B cell (primary cell): ENCODE results near the gene RNF141. TPM values are rescaled to one million over a fixed set of nuclear protein-coding genes. Genes with fewer than 3 reads are reported as not detected.
A peak's percentile ranks its signal among the peaks of the same experiment; 100 is the strongest.

ENCODE experiments used
- ATAC-seq: fragments of 200-7000 bp; cut with Tn5 transposase; one replicate; pipeline ENCODE4 v1.10.0; 2021; ENCODE audit warnings: low read depth, mild to moderate bottlenecking, moderate number of reproducible peaks, moderate library complexity
- CTCF ChIA-PET: fragments of 350-600 bp; sonication (Branson Sonifier 250); formaldehyde crosslinking; loops from one replicate; lab custom pipeline; 2021; ENCODE audit warnings: antibody characterized with exemption, inconsistent platforms; lab: Charles Lee
- POLR2A ChIA-PET: fragments of 350-600 bp; sonication (Branson Sonifier 250); formaldehyde crosslinking; loops from one replicate; lab custom pipeline; 2021; ENCODE audit warnings: antibody characterized with exemption; lab: Charles Lee
- DNase-seq: peaks from one replicate; pipeline ENCODE4 v3.0.0; 2013
- H2AFZ ChIP-seq: 2 replicates; pipeline ENCODE4 v1.6.1; 2012; ENCODE audit warnings: mild to moderate bottlenecking, low read depth, low read length; ENCODE audit not compliant: insufficient read depth, poor library complexity, severe bottlenecking
- H3K27ac ChIP-seq, 2 donors: 1 replicate in 1 of 2; 2 replicates in 1 of 2; pipeline ENCODE4 v1.5.1; 2012 to 2013; ENCODE audit warnings: low read length in 2 of 2, mild to moderate bottlenecking in 2 of 2, moderate library complexity in 1 of 2
- H3K27me3 ChIP-seq, 4 experiments: fragments of 200-600 bp in 1 of 4; sonication (generic) in 1 of 4; replicated peaks in 1 of 4; 1 replicate in 2 of 4; 2 replicates in 2 of 4; pipeline versions ENCODE4 v1.6.1 to v1.7.0; 2013 to 2016; ENCODE audit warnings: low read length in 3 of 4, mild to moderate bottlenecking in 2 of 4, mixed read lengths in 1 of 4, moderate library complexity in 1 of 4; ENCODE audit not compliant: insufficient read depth in 4 of 4, control insufficient read depth in 3 of 4; ENCODE audit errors: control extremely low read depth in 1 of 4
- H3K36me3 ChIP-seq, 2 experiments: replicated peaks in 1 of 2; 1 replicate in 1 of 2; 2 replicates in 1 of 2; pipeline versions ENCODE4 v1.6.1 to v1.7.1; 2013; ENCODE audit warnings: low read length in 1 of 2; ENCODE audit not compliant: insufficient read depth in 2 of 2, control insufficient read depth in 1 of 2; ENCODE audit errors: control extremely low read depth in 1 of 2, extremely low read depth in 1 of 2
- H3K4me1 ChIP-seq, 2 donors: fragments of 200-600 bp in 1 of 2; sonication (generic) in 1 of 2; 1 replicate in 1 of 2; 2 replicates in 1 of 2; pipeline versions ENCODE4 v1.5.1 to v1.6.1; 2013 to 2017; ENCODE audit warnings: low read length in 2 of 2; ENCODE audit not compliant: control insufficient read depth in 2 of 2, insufficient read depth in 2 of 2
- H3K4me2 ChIP-seq: replicated peaks from 2 replicates; pipeline ENCODE3; 2012; ENCODE audit warnings: mild to moderate bottlenecking, low read depth, low read length; ENCODE audit not compliant: poor library complexity, severe bottlenecking
- H3K4me3 ChIP-seq, 5 experiments: fragments of 200-600 bp in 1 of 5; sonication (generic) in 1 of 5; 1 replicate in 3 of 5; 2 replicates in 2 of 5; pipeline versions ENCODE4 v1.5.1 to v1.7.0; 2011 to 2016; ENCODE audit warnings: low read length in 4 of 5, mild to moderate bottlenecking in 4 of 5, low read depth in 2 of 5, control low read depth in 1 of 5, moderate library complexity in 1 of 5; ENCODE audit not compliant: insufficient read depth in 1 of 5; ENCODE audit errors: control extremely low read depth in 1 of 5, extremely low read depth in 1 of 5
- H3K79me2 ChIP-seq: fragments of 200-600 bp; sonication (generic); one replicate; pipeline ENCODE4 v1.6.0; 2016; ENCODE audit warnings: low read length; ENCODE audit not compliant: control insufficient read depth, insufficient read depth
- H3K9ac ChIP-seq: fragments of 200-600 bp; sonication (generic); 2 replicates; pipeline ENCODE4 v1.6.1; 2017; ENCODE audit warnings: mild to moderate bottlenecking, low read length, moderate library complexity
- H3K9me3 ChIP-seq, 3 donors: one replicate each; pipeline versions ENCODE4 v1.6.1 to v1.7.1; 2013; ENCODE audit warnings: low read length in 2 of 3; ENCODE audit not compliant: control insufficient read depth in 2 of 3, insufficient read depth in 1 of 3; ENCODE audit errors: control extremely low read depth in 1 of 3
- H4K20me1 ChIP-seq: 2 replicates; pipeline ENCODE4 v1.6.0; 2012; ENCODE audit warnings: mild to moderate bottlenecking, low read length; ENCODE audit not compliant: insufficient read depth, control insufficient read depth, poor library complexity, severe bottlenecking
- H3K27ac Mint-ChIP-seq: one replicate; pipeline ENCODE4 v1.8.0; 2021; ENCODE audit warnings: mixed read lengths
- H3K27me3 Mint-ChIP-seq: one replicate; pipeline ENCODE4 v1.8.0; 2021; ENCODE audit warnings: mixed read lengths
- H3K4me1 Mint-ChIP-seq: one replicate; pipeline ENCODE4 v1.8.0; 2021; ENCODE audit warnings: mixed read lengths
- H3K4me3 Mint-ChIP-seq: one replicate; pipeline ENCODE4 v1.8.0; 2021; ENCODE audit warnings: mixed read lengths
- H3K9me3 Mint-ChIP-seq: one replicate; pipeline ENCODE4 v1.8.0; 2022; ENCODE audit warnings: mixed read lengths; ENCODE audit not compliant: insufficient read depth
- CTCF ChIP-seq: fragments of 200-600 bp; IDR thresholded peaks from one replicate; pipeline ENCODE4 v1.8.0; 2022; ENCODE audit warnings: antibody characterized with exemption, mild to moderate bottlenecking
- EZH2 ChIP-seq: IDR thresholded peaks from 2 replicates; pipeline ENCODE4 v1.6.1; 2012; ENCODE audit warnings: borderline replicate concordance, low read depth, mild to moderate bottlenecking, moderate library complexity, low read length; ENCODE audit not compliant: insufficient read depth, poor library complexity, severe bottlenecking
- WGBS: methylation state at CpG from one replicate; pipeline ENCODE4 v1.1.5; 2013; ENCODE audit warnings: missing lambda C conversion rate; ENCODE audit not compliant: insufficient coverage; 5-methylcytosine and 5-hydroxymethylcytosine counted together
- intact Hi-C: fragments of 100-400 bp; cut with micrococcal nuclease; formaldehyde crosslinking; loops from one replicate; pipeline ENCODE4 v1.10.0; 2022
- polyA plus RNA-seq: library from polyadenylated mRNA; depleted of rRNA; stranded (reverse); fragments of >200 nt; gene quantifications from 2 replicates; pipeline ENCODE4 v1.2.3, GENCODE V29; 2012
- total RNA-seq, 2 donors: library from RNA; stranded (reverse); fragments of 120-200 nt in 1 of 2; gene quantifications; 1 replicate in 1 of 2; 2 replicates in 1 of 2; pipeline versions ENCODE4 v1.2.3 to v1.2.4, GENCODE V29; 2013 to 2022

RNF141 gene
- total and polyA plus RNA-seq, 2 donors (not counting 1 experiment from before 2014, with no cell fraction given), result 23.3 to 48.2 TPM

- intact Hi-C loops, result loop anchor here (5.0 kb wide), 1 partner anchor 35 kb away; no protein-coding TSS in a partner anchor
- no peak overlapping the region for H3K4me3 ChIP-seq
- H3K4me2 ChIP-seq, result peak overlapping the region; percentile 16
- no peak overlapping the region for H3K4me3 Mint-ChIP-seq
- peak overlapping the region; percentile 21 for H3K27ac Mint-ChIP-seq
- H3K27me3 ChIP-seq, result no peaks in the 10 kb centered on the region
- H3K9me3 ChIP-seq, result no peaks in the 10 kb centered on the region
- TF ChIP-seq EZH2 (no peak), CTCF (no peak)
- peak overlapping the region in 1 of 2 donors; percentile 46 for H3K27ac ChIP-seq
- ATAC-seq (no peak), DNase-seq (no peak)
- no peaks in the 10 kb centered on the region for H3K27me3 Mint-ChIP-seq
- H3K4me1 ChIP-seq, result peaks cover 45 to 55% of the 10 kb centered on the region in 2 donors
- no peak overlapping the region for H2AFZ ChIP-seq
- ChIA-PET POLR2A (no interaction called here), CTCF (interaction anchor here (0.8 to 2.8 kb wide), 4 partner anchors 103 to 132 kb away, joined by 3 to 15 read pairs (median 3); no protein-coding TSS in a partner anchor)
- H3K4me1 Mint-ChIP-seq, result peaks cover 76% of the 10 kb centered on the region
- H4K20me1 ChIP-seq, result no peaks in the 10 kb centered on the region
- H3K79me2 ChIP-seq, result peaks cover 80% of the 10 kb centered on the region
- H3K36me3 ChIP-seq, result peaks cover 6 to 10% of the 10 kb centered on the region in 2 experiments
- peaks cover 2% of the 10 kb centered on the region for H3K9me3 Mint-ChIP-seq
- no peak overlapping the region for H3K9ac ChIP-seq
These were observed 3.4 kb downstream of the RNF141 start for GRCh38 chr11:10537600-10537999.

- H3K36me3 ChIP-seq, result peaks cover 19 to 35% of the 10 kb centered on the region in 2 experiments
- peak overlapping the region in 1 of 2 donors; percentile 38 for H3K27ac ChIP-seq
- Mint-ChIP-seq H3K27ac (no peak overlapping the region), H3K4me1 (peaks cover 53% of the 10 kb centered on the region), H3K9me3 (no peaks in the 10 kb centered on the region), H3K4me3 (no peak overlapping the region), H3K27me3 (no peaks in the 10 kb centered on the region)
- CTCF ChIA-PET, result interaction anchor here (0.9 to 4.5 kb wide), 10 partner anchors 7 to 129 kb away, joined by 3 to 29 read pairs (median 5); partner anchors contain the start of gene RNF141
- H3K4me3 ChIP-seq, result no peak overlapping the region
- ATAC-seq, result no peak
- peaks cover 76% of the 10 kb centered on the region for H3K79me2 ChIP-seq
- TF ChIP-seq CTCF (no peak), EZH2 (no peak)
- intact Hi-C loops, result loop anchor here (5.0 kb wide), 1 partner anchor 33 kb away; the partner anchor contains the start of gene LYVE1
- H4K20me1 ChIP-seq, result no peaks in the 10 kb centered on the region
- peaks cover 24 to 39% of the 10 kb centered on the region in 2 donors for H3K4me1 ChIP-seq
- DNase-seq, result peak; percentile 54
- no peaks in the 10 kb centered on the region for H3K9me3 ChIP-seq
- no peaks in the 10 kb centered on the region for H3K27me3 ChIP-seq
- no peak overlapping the region for H3K9ac ChIP-seq
- POLR2A ChIA-PET, result interaction anchor here (0.8 to 0.9 kb wide), 2 partner anchors 74 to 78 kb away, joined by 3 to 5 read pairs; no protein-coding TSS in a partner anchor
- peak overlapping the region; percentile 39 for H3K4me2 ChIP-seq
- no CpG with 5 or more reads among the region's 2 CpGs for WGBS
- no peak overlapping the region for H2AFZ ChIP-seq
These were observed 6.7 kb downstream of the RNF141 start for GRCh38 chr11:10534316-10534715.
